Trophoblast cell (in vitro differentiated cells and primary cell): ENCODE results near the gene GXYLT1.
"Not testable (repeated sequence)": the region's sequence is repeated elsewhere in the genome, so short reads cannot be mapped to it uniquely, and the experiment has no call there.

ENCODE experiments used
- DNase-seq, 2 donors: peaks; one replicate each; pipeline ENCODE4 v3.0.0-alpha.2; 2016
- H2AFZ ChIP-seq: 2 replicates; pipeline ENCODE4 v1.6.1; 2013; ENCODE audit warnings: low read length, moderate library complexity, mild to moderate bottlenecking; ENCODE audit not compliant: insufficient read depth, poor library complexity
- H2AK5ac ChIP-seq: 2 replicates; pipeline ENCODE4 v1.6.1; 2013; ENCODE audit warnings: mild to moderate bottlenecking, low read length
- H2BK120ac ChIP-seq: 2 replicates; pipeline ENCODE4 v1.6.1; 2013; ENCODE audit warnings: low read length, mild to moderate bottlenecking, moderate library complexity; ENCODE audit not compliant: insufficient read depth, poor library complexity
- H2BK12ac ChIP-seq: 2 replicates; pipeline ENCODE4 v1.6.1; 2013; ENCODE audit warnings: mild to moderate bottlenecking, low read length, moderate library complexity
- H2BK5ac ChIP-seq: 2 replicates; pipeline ENCODE4 v1.6.1; 2013; ENCODE audit warnings: low read length, low read depth, moderate library complexity, mild to moderate bottlenecking; ENCODE audit not compliant: poor library complexity
- H3K14ac ChIP-seq: 2 replicates; pipeline ENCODE4 v1.6.1; 2013; ENCODE audit warnings: mild to moderate bottlenecking, low read length
- H3K18ac ChIP-seq: 2 replicates; pipeline ENCODE4 v1.6.1; 2013; ENCODE audit warnings: mild to moderate bottlenecking, low read length
- H3K23ac ChIP-seq: 2 replicates; pipeline ENCODE4 v1.6.1; 2013; ENCODE audit warnings: low read length
- H3K27ac ChIP-seq: 2 replicates; pipeline ENCODE4 v1.5.1; 2013; ENCODE audit warnings: low read depth, mild to moderate bottlenecking, inconsistent platforms, low read length, moderate library complexity
- H3K27me3 ChIP-seq: 2 replicates; pipeline ENCODE4 v1.6.1; 2013; ENCODE audit warnings: inconsistent platforms, mild to moderate bottlenecking, low read length, moderate library complexity; ENCODE audit not compliant: insufficient read depth
- H3K36me3 ChIP-seq, 2 experiments: 1 replicate in 1 of 2; 2 replicates in 1 of 2; pipeline ENCODE4 v1.6.1; 2013; ENCODE audit warnings: low read length in 2 of 2, mild to moderate bottlenecking in 2 of 2, moderate library complexity in 1 of 2; ENCODE audit not compliant: insufficient read depth in 2 of 2, control insufficient read depth in 1 of 2
- H3K4ac ChIP-seq: 2 replicates; pipeline ENCODE4 v1.6.1; 2013; ENCODE audit warnings: low read depth, mild to moderate bottlenecking, low read length, moderate library complexity
- H3K4me1 ChIP-seq, 2 experiments: 1 replicate in 1 of 2; 2 replicates in 1 of 2; pipeline ENCODE4 v1.6.1; 2013; ENCODE audit warnings: low read length in 2 of 2, mild to moderate bottlenecking in 2 of 2, moderate library complexity in 1 of 2; ENCODE audit not compliant: insufficient read depth in 2 of 2, control insufficient read depth in 1 of 2
- H3K4me2 ChIP-seq: 2 replicates; pipeline ENCODE4 v1.6.1; 2013; ENCODE audit warnings: inconsistent platforms, mild to moderate bottlenecking, low read length, moderate library complexity
- H3K4me3 ChIP-seq: 2 replicates; pipeline ENCODE4 v1.5.1; 2013; ENCODE audit warnings: mild to moderate bottlenecking, low read depth, low read length, inconsistent platforms
- H3K79me1 ChIP-seq: one replicate; pipeline ENCODE4 v1.6.1; 2013; ENCODE audit warnings: low read length
- H3K79me2 ChIP-seq: 2 replicates; pipeline ENCODE4 v1.6.1; 2013; ENCODE audit warnings: low read length, mild to moderate bottlenecking; ENCODE audit not compliant: control insufficient read depth, insufficient read depth, poor library complexity
- H3K9ac ChIP-seq: 2 replicates; pipeline ENCODE4 v1.6.1; 2013; ENCODE audit warnings: mild to moderate bottlenecking, low read length
- H3K9me3 ChIP-seq: 2 replicates; pipeline ENCODE4 v1.6.1; 2013; ENCODE audit warnings: low read depth, mild to moderate bottlenecking, control low read depth, inconsistent platforms, low read length; ENCODE audit not compliant: insufficient read depth
- H4K12ac ChIP-seq: 2 replicates; pipeline ENCODE4 v1.6.1; 2013; ENCODE audit warnings: low read depth, mild to moderate bottlenecking, low read length, moderate library complexity
- H4K8ac ChIP-seq: 2 replicates; pipeline ENCODE4 v1.6.1; 2013; ENCODE audit warnings: low read depth, mild to moderate bottlenecking, low read length, moderate library complexity
- H4K91ac ChIP-seq: one replicate; pipeline ENCODE4 v1.6.1; 2013; ENCODE audit warnings: low read depth, mild to moderate bottlenecking, low read length, moderate library complexity
- WGBS: extraction: QIAGEN DNeasy Blood & Tissue Kit; methylation state at CpG from one replicate; pipeline ENCODE4 v1.1.7; 2013; ENCODE audit warnings: missing lambda C conversion rate; ENCODE audit not compliant: insufficient read length, insufficient coverage; ENCODE audit errors: extremely low coverage; 5-methylcytosine and 5-hydroxymethylcytosine counted together

The GXYLT1 gene

DNA sequence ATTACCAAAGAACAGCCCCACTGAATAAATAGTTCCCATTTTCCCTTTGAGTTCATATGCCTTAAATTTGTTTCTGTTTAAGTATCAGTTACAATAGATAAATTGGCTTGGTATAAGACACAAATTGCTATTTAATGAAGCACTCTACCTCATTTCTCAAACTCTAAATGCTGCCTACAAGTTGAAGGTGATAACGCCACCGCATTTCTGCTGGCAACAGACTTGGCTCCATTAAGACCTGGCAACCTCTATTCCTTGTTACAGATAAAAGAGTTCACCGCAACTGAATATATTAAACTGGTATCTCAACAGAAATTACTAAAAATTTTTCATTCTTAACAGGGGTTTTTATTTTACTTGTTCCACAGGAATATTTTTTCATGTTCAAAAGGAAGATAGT, 35.6 kb downstream of the GXYLT1 start:
- WGBS = no CpG with 5 or more reads among the region's 3 CpGs
- Histone ChIP-seq H4K12ac (no peak overlapping the region), H4K91ac (no peak overlapping the region), H3K79me1 (no peaks in the 10 kb centered on the region), H3K9ac (no peak overlapping the region), H3K9me3 (peaks cover 3% of the 10 kb centered on the region), H4K8ac (no peak overlapping the region), H2AFZ (no peak overlapping the region), H3K23ac (no peak overlapping the region), H3K27me3 (no peaks in the 10 kb centered on the region), H3K4me2 (no peak overlapping the region), H3K27ac (no peak overlapping the region), H2AK5ac (no peak overlapping the region), H3K4me3 (no peak overlapping the region), H2BK12ac (no peak overlapping the region), H3K36me3 (peaks cover 3 to 5% of the 10 kb centered on the region in 2 experiments), H3K79me2 (no peaks in the 10 kb centered on the region), H3K4me1 (no peaks in the 10 kb centered on the region), H3K14ac (no peak overlapping the region), H2BK5ac (no peak overlapping the region), H3K18ac (no peak overlapping the region), H2BK120ac (no peak overlapping the region), H3K4ac (no peak overlapping the region)
- no peak for DNase-seq

DNA sequence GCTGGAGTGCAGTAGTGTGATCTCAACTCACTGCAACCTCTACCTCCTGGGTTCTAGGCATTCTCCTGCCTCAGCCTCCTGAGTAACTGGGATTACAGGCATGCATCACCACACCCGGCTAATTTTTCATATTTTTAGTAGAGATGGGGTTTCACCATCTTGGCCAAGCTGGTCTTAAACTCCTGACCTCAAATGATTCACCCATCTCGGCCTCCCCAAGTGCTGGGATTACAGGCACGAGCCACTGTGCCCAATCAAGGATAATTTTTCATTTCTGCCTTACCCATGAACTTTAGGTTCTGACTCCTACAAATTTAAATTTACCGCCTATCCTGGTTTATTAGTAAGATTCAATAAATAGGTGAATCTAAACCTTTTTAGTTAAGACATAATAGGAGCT, 37.9 kb downstream of the GXYLT1 start:
- not testable (repeated sequence) for H3K79me1 ChIP-seq, H3K4me2 ChIP-seq, H4K12ac ChIP-seq, H3K9ac ChIP-seq, DNase-seq, H3K4me3 ChIP-seq, H4K8ac ChIP-seq, H2BK12ac ChIP-seq, H2AK5ac ChIP-seq, H3K27ac ChIP-seq, H2BK5ac ChIP-seq, H3K14ac ChIP-seq, H3K27me3 ChIP-seq, H4K91ac ChIP-seq, H3K9me3 ChIP-seq, H3K4ac ChIP-seq, H2AFZ ChIP-seq, H2BK120ac ChIP-seq, H3K23ac ChIP-seq, H3K36me3 ChIP-seq, H3K79me2 ChIP-seq, H3K18ac ChIP-seq, H3K4me1 ChIP-seq
- no CpG with 5 or more reads among the region's 4 CpGs for WGBS

DNA sequence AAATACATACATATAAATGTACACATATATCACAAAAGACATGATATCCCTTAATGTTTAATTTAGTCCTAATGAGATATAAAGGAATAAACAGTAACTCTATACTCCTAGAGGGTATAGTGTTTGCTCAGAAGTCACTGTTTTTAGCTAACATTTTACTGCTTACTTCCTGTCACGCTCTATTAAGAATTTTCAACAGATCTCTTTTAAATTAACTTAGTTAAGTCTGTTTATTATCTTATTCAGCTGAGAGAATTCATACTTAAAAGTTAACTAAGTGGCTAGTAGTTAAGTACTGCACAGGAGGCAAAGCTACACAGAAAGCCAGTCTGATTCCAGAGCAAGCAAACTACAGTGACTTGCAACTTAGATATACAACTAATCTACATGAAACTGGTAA, 39.9 kb downstream of the GXYLT1 start:
- no peaks in the 10 kb centered on the region for H3K9me3 ChIP-seq
- WGBS = no CpG with 5 or more reads among the region's 1 CpG
- no peak for DNase-seq

GRCh38 chr12:42104087-42104486, 40.6 kb downstream of the GXYLT1 start:
- Histone ChIP-seq H4K91ac (no peak overlapping the region), H3K14ac (no peak overlapping the region), H2AK5ac (no peak overlapping the region), H3K27ac (no peak overlapping the region), H3K4me1 (no peaks in the 10 kb centered on the region), H3K79me1 (no peaks in the 10 kb centered on the region), H2BK12ac (no peak overlapping the region), H3K4me3 (no peak overlapping the region), H2AFZ (no peak overlapping the region), H3K27me3 (no peaks in the 10 kb centered on the region), H3K79me2 (no peaks in the 10 kb centered on the region), H4K12ac (no peak overlapping the region), H3K4me2 (no peak overlapping the region), H3K23ac (no peak overlapping the region), H3K18ac (no peak overlapping the region), H2BK5ac (no peak overlapping the region), H3K4ac (no peak overlapping the region), H2BK120ac (no peak overlapping the region), H3K36me3 (no peaks in the 10 kb centered on the region), H3K9me3 (no peaks in the 10 kb centered on the region), H3K9ac (no peak overlapping the region), H4K8ac (no peak overlapping the region)
- DNase-seq = no peak

More for the DNA sequence above, 39.9 kb downstream of the GXYLT1 start:
- no peak overlapping the region for H4K8ac ChIP-seq
- no peak overlapping the region for H2BK120ac ChIP-seq
- H4K91ac ChIP-seq = no peak overlapping the region
- no peak overlapping the region for H3K4me2 ChIP-seq
- no peak overlapping the region for H2AK5ac ChIP-seq
- no peak overlapping the region for H3K4ac ChIP-seq
- no peak overlapping the region for H2BK5ac ChIP-seq
- no peaks in the 10 kb centered on the region for H3K4me1 ChIP-seq
- H3K18ac ChIP-seq = no peak overlapping the region
- H3K27me3 ChIP-seq = no peaks in the 10 kb centered on the region
- no peak overlapping the region for H3K9ac ChIP-seq
- no peak overlapping the region for H3K27ac ChIP-seq
- no peak overlapping the region for H3K14ac ChIP-seq
- no peaks in the 10 kb centered on the region for H3K79me2 ChIP-seq
- H2AFZ ChIP-seq = no peak overlapping the region
- no peaks in the 10 kb centered on the region for H3K36me3 ChIP-seq
- no peaks in the 10 kb centered on the region for H3K79me1 ChIP-seq
- no peak overlapping the region for H4K12ac ChIP-seq
- no peak overlapping the region for H2BK12ac ChIP-seq
- H3K4me3 ChIP-seq = no peak overlapping the region
- H3K23ac ChIP-seq = no peak overlapping the region
